ENCODE measurements around the gene MINK1.
"Not testable (repeated sequence)": the region's sequence is repeated elsewhere in the genome, so short reads cannot be mapped to it uniquely, and the experiment has no call there.

Gene MINK1

DNA sequence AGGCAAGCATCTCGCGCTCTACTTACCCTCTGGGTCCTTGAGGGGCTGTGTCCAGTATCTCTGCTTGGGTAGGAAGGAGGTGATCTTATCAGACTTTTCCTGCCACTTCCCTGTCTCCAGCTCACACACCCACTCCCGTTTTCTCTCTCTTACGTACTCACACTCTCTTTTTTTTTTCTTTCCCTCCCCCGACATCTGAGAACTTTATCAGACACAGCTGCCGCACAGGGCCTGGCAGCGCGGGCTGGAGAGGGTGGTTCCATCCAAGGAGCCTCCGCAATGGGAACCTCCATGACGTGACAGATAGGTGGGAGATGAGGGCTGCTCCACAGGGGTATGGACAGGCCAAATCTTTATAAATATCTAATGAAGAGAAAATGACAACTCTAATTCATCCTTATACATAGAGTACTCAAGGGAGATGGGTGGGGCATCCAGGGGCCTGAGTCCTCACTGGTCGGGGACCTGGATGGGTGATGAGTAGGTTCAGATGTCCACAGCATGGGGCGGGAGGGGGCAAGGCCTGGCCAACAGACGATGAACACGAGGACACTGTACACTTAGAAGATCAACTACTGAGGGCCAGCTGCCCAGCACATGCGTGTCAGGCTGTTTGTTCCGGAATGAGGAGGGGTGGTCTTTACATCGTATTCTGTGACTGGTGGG is 23.3 kb downstream of the MINK1 start (continued):
- TF ChIP-seq HOXC10 (CRISPR knock-in tag; IDR thresholded peaks at IDR 0.05): no peak
- no peak for TF ChIP-seq SP3 (tag by site-specific recombination; IDR thresholded peaks at IDR 0.05)

GRCh38 chr17:4856937-4857314 is 23.8 kb downstream of the MINK1 start:
- Histone ChIP-seq H3K4me3 (ENCODE audit: low read depth, low read length) (no peak overlapping the region), H3K9me3 (ENCODE audit: control insufficient read depth, insufficient read depth, low read depth, low read length) (no peaks in the 10 kb centered on the region), H3K36me3 (ENCODE audit: control insufficient read depth in 2 of 2, insufficient read depth in 1 of 2, low read length in 2 of 2) (peaks cover 0 to 21% of the 10 kb centered on the region in 2 experiments; a peak in 2 of 3 replicates), H3K4me1 (ENCODE audit: control insufficient read depth, insufficient read depth, low read length) (peaks cover 4% of the 10 kb centered on the region; the same call in 1 of the 2 replicates), H3K27ac (ENCODE audit: extremely low read depth, low read depth, low read length) (no peak overlapping the region)
- POLR2A ChIA-PET: no interaction called here
- CTCF ChIA-PET: interaction anchor here (0.6 to 1.7 kb wide), 3 partner anchors 9 to 67 kb away, joined by 3 to 7 read pairs (median 3); no protein-coding TSS in a partner anchor
- TF ChIP-seq, protein P1, sequence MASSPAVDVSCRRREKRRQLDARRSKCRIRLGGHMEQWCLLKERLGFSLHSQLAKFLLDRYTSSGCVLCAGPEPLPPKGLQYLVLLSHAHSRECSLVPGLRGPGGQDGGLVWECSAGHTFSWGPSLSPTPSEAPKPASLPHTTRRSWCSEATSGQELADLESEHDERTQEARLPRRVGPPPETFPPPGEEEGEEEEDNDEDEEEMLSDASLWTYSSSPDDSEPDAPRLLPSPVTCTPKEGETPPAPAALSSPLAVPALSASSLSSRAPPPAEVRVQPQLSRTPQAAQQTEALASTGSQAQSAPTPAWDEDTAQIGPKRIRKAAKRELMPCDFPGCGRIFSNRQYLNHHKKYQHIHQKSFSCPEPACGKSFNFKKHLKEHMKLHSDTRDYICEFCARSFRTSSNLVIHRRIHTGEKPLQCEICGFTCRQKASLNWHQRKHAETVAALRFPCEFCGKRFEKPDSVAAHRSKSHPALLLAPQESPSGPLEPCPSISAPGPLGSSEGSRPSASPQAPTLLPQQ (tag by site-specific recombination; IDR thresholded peaks at IDR 0.05): no peak
- TF ChIP-seq HIC1 (tag by site-specific recombination; IDR thresholded peaks at IDR 0.05): 0 out of 2 replicates have a peak, but pooled peaks have one; percentile 35
- TF ChIP-seq KLF9 (tag by site-specific recombination; IDR thresholded peaks at IDR 0.05; ENCODE audit: low read depth): no peak

- peaks cover 0 to 21% of the 10 kb centered on the region in 2 experiments; a peak in 2 of 3 replicates for H3K36me3 ChIP-seq (ENCODE audit: control insufficient read depth in 2 of 2, insufficient read depth in 1 of 2, low read length in 2 of 2)
- H3K27ac ChIP-seq (ENCODE audit: extremely low read depth, low read depth, low read length); H3K9me3 ChIP-seq (ENCODE audit: control insufficient read depth, insufficient read depth, low read depth, low read length); H3K4me3 ChIP-seq (ENCODE audit: low read depth, low read length); H3K4me1 ChIP-seq (ENCODE audit: control insufficient read depth, insufficient read depth, low read length): not testable (repeated sequence)
- TF ChIP-seq, protein P2, sequence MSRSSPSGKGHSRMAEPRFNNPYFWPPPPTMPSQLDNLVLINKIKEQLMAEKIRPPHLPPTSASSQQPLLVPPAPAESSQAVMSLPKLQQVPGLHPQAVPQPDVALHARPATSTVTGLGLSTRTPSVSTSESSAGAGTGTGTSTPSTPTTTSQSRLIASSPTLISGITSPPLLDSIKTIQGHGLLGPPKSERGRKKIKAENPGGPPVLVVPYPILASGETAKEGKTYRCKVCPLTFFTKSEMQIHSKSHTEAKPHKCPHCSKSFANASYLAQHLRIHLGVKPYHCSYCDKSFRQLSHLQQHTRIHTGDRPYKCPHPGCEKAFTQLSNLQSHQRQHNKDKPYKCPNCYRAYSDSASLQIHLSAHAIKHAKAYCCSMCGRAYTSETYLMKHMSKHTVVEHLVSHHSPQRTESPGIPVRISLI (tag by site-specific recombination; IDR thresholded peaks at IDR 0.05): 0 out of 2 replicates have a peak, but pooled peaks have one; percentile 54
- POLR2A ChIA-PET: interaction anchor here (0.7 to 1.1 kb wide), 2 partner anchors 67 to 125 kb away, joined by 3 read pairs; no protein-coding TSS in a partner anchor
- CTCF ChIA-PET: interaction anchor here (0.6 to 1.7 kb wide), 6 partner anchors 13 to 288 kb away, joined by 3 to 7 read pairs (median 4); partner anchors contain the start of gene GLTPD2
Measured at GRCh38 chr17:4857347-4857746, 24.2 kb downstream of the MINK1 start.

- no peaks in the 10 kb centered on the region; the same call in 1 of the 2 replicates for H3K4me1 ChIP-seq (ENCODE audit: control insufficient read depth, insufficient read depth, low read length)
- H3K36me3 ChIP-seq (ENCODE audit: control insufficient read depth in 2 of 2, insufficient read depth in 1 of 2, low read length in 2 of 2): peaks cover 0 to 21% of the 10 kb centered on the region in 2 experiments; a peak in 2 of 3 replicates
- CTCF ChIA-PET: interaction anchor here (0.6 to 1.7 kb wide), 12 partner anchors 9 to 627 kb away, joined by 3 to 7 read pairs (median 4); partner anchors contain the start of genes CHRNE and GLTPD2
- no peak overlapping the region for H3K4me3 ChIP-seq (ENCODE audit: low read depth, low read length)
- TF ChIP-seq ZSCAN18 (tag by site-specific recombination; IDR thresholded peaks at IDR 0.05) (no peak), ZBTB17 (tag by site-specific recombination; IDR thresholded peaks at IDR 0.05) (no peak), GLIS1 (tag by site-specific recombination; IDR thresholded peaks at IDR 0.05) (0 out of 2 replicates have a peak, but pooled peaks have one; percentile 13), HIC1 (tag by site-specific recombination; IDR thresholded peaks at IDR 0.05) (no peak)
- TF ChIP-seq, protein P3, sequence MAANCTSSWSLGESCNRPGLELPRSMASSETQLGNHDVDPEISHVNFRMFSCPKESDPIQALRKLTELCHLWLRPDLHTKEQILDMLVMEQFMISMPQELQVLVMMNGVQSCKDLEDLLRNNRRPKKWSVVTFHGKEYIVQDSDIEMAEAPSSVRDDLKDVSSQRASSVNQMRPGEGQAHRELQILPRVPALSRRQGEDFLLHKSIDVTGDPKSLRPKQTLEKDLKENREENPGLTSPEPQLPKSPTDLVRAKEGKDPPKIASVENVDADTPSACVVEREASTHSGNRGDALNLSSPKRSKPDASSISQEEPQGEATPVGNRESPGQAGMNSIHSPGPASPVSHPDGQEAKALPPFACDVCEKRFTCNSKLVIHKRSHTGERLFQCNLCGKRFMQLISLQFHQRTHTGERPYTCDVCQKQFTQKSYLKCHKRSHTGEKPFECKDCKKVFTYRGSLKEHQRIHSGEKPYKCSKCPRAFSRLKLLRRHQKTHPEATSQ (tag by site-specific recombination; IDR thresholded peaks at IDR 0.05): no peak
- no peaks in the 10 kb centered on the region for H3K9me3 ChIP-seq (ENCODE audit: control insufficient read depth, insufficient read depth, low read depth, low read length)
- POLR2A ChIA-PET: interaction anchor here (0.6 to 1.1 kb wide), 6 partner anchors 20 to 458 kb away, joined by 3 to 7 read pairs (median 3); no protein-coding TSS in a partner anchor
- no peak overlapping the region for H3K27ac ChIP-seq (ENCODE audit: extremely low read depth, low read depth, low read length)
Measured at GRCh38 chr17:4858068-4858881, 25.1 kb downstream of the MINK1 start.
